ENCODE results near the gene HLF.

The HLF gene

DNA sequence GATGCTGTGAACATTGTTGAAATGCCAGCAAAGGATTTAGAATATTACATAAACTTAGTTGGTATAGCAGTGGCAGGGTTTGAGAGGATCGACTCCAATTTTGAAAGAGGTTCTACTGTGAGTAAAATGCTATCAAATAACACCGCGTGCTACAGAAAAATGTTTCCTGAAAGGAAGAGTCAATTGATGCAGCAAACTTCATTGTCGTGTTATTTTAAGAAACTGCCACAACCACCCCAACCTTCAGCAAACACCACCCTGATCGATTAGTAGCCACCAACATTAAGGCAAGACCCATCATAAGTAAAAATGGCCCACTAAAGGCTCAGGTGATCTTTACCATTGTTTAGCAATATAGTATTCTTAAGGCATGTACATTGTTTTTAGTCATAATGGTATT lies 27.3 kb downstream of the HLF start:
- DNase-seq: no peak

DNA sequence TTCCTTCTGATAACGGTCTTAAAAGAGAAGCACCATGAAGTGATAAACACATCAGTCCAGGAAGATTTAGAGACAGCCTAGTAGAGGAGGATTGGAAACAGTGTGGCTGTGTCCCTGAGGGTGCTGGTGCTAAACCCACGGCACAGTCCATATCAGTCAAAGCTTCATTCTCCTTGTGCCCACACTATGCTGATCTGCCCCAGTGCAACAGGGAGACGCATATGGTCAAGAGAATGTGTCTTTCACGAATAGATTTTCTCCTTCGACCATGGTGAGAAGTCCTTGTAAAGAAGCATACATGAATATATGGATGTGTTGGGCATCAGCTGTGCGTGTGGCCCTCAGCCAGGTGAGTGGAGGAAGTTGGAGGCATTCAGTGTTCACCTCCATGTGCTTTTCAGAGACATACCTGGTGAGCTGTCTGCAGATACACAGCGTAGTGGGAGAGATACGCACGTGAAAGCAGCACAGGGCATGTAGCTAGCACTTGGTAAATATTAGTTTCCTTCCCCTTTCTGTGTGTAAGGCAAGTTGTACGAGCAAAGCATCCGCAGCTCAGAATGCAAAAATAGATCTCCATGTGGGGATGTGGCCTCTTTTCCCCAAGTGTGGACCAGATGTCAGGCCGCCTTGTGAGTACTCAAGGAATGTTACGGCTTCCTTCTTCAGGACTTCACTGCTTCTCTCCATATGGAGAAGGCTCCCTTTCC lies 29.4 kb downstream of the HLF start:
- DNase-seq: no peak

DNA sequence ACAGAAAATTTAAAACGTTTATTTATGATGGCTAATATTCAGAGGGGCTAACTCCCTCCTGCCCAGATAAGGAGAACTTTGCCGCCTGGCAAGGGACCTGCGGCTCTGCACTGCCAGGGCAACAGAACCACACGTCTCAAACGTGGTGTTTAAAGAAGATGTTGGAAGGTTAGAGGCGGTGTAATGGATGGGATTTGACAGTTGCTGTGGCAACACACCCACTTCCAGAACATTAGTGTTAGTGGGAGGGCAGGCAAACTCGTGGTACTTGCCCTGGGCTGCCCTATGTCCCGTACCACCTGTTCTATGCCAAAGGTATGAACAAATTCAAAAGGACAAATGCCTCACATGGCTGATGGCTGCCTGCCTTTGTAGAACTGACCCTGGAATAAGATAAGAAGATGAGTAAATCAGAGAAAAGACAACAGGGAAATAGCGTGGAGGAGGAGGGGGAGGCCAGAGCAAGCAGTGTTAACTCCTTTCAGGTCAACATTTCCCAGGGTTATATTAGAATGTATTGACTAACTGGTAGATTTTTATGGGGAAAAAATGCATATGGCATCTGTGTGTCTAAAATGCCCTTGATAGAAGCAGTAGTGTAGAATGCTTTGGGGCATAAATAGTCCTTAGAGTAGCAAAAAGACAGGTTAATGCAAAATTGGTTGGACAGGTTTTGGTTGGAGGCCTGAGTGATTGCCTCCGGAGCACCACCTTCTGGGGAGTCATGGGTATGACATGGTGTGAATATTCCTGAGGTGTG lies 30.8 kb downstream of the HLF start:
- DNase-seq: peak; percentile 1

DNA sequence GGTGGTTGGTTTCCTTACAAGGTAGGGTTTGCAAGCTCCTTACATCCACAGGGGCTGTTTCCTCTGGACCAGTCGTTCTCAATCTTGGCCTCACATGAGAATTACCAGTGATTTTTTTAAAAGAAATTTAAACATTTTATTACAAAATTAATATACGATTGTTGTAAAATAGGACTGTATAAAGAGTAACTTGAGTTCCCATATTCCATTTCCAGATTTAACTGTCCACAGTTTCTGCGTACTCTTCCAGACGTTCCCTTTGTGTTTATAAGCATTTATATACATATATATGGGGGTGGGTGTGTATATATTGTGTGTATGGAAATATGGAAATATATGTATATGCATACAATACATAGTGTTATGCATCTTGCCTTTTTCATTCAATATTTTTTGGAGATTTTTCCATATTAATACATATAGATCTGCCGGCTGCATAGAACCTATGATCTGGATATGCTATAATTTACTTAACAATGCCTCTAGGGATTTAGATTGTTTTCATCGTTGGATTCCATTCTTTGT lies 31.5 kb downstream of the HLF start:
- DNase-seq: no peak

DNA sequence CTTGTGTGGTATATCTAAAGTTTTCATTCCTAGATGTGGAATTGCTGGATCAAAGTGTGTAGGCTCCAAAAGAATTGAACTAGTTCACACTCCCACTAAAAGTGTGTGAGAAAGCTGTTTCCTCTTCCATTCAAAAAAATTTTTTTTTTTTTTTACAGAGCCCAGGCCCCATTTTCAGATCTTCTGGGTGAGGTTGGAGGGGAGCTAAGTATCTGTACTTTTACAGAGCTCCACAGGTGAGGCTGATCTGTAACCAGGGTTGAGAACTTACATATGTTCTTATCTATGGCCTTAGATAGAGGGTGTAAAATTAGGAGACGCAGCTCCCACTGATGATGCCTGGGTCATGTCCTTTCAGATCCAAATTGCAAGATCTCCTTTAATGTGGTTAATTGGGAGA lies 31.9 kb downstream of the HLF start:
- DNase-seq: no peak

DNA sequence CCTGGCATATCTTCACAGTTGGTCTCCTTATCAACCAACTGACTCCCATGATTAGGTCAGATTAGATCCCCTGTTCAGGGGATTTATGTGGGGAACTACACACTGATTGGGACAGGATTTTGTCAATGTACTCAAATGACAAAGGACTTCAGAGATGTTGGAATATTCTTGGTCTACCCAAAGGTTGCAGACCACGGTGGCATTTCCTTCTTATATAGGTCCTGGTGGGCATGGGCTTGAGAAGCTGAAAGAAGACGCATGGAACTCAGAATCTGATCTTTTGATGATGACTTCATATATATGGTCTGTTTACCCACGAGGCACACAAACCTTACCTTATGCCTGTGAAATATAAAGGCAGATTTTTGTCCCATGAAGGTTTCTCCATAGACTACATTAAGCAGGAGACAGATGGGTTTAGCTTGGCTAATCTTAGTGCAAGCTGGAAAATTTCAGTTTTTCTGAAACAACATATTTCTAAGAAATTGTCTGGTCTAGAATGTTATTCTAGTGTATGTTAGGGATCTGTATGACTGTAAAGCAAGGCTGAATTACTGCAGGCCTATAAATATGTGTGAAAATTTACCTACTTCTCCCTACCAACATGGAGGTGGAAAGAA lies 33.5 kb downstream of the HLF start:
- DNase-seq: no peak

DNA sequence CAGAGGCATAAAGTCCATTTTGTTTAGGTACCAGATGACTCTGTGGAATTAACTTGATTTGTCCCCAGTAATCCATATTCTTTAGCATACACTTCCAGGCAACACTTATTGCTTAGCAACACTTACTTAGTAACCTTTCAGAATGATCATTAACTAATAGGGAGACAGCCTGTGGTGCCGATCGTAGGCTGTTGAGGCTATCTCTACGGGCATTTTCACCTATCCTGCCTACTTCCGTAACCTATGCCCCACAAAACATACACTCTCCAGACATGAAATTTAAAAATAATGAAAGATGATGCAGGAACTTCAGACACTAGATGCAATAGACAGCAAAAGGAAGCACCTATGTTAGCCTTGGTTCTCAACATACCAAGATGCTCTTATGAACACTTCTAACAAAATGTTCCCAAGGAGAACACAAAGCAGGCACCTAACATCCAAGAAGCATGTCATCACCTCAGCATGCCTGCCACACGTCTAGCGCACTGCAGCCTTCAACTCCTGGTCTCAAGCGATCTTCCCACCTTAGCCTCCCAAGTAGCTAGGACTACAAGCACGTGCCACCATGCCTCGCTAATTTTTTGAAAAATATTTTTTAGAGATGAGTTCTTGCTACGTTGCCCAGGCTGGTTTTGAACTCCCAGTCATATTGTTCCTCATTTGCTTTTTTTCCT lies 34.5 kb downstream of the HLF start:
- DNase-seq: no peak

DNA sequence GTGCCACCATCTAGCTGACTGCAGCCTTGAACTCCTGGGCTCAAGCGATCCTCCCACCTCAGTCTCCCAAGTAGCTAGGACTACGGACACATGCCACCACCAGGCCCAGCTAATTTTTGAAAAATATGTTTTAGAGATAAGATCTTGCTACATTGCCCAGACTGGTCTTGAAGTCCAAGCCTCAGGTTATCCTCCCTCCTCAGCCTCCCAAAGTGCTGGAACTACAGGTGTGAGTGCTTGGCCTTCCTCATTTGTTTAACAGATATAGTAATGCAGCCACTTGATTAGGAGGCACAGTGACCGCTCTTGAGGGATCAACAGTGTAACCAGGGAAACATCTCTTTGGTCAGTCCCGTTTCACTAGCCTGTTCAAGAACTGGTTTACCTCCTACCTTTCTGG lies 35.1 kb downstream of the HLF start:
- DNase-seq: no peak

DNA sequence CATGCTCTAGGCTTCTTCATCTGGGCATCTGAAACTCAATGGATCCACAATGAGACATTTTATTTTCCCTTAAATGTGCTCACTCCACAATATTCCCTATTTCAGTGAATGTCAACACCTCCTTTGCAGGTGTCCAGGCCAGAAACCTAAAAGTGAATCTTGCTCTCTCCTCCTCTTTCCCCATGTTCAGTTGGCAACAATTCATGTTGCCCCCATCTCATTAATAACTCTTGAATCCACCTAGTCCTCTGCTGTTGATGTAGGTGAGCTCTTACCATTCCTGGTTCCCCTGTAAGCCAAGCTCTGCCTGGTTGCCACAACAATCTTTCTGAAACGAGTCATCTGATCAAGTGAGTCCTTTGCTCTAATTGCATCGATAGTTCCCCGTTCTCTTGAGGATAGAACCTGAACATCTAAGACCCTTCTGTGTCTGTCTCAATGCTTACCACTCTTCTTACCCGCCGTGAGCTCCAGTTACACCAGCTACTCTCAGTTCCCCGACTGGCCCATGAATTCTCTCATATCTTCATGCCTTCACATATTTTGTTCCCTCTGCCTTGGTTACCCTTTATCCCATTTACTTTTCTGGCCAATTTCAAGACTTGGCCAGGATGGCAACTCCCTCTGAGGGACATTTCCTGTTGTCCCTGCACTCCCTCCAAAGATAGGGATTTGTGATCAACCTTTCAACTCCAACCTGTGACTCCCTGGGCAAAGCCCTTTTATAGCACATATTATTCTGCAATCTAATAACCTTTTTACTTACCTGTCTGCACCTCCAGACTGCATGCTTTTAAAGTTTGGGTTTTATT lies 35.9 kb downstream of the HLF start:
- no peak for DNase-seq

DNA sequence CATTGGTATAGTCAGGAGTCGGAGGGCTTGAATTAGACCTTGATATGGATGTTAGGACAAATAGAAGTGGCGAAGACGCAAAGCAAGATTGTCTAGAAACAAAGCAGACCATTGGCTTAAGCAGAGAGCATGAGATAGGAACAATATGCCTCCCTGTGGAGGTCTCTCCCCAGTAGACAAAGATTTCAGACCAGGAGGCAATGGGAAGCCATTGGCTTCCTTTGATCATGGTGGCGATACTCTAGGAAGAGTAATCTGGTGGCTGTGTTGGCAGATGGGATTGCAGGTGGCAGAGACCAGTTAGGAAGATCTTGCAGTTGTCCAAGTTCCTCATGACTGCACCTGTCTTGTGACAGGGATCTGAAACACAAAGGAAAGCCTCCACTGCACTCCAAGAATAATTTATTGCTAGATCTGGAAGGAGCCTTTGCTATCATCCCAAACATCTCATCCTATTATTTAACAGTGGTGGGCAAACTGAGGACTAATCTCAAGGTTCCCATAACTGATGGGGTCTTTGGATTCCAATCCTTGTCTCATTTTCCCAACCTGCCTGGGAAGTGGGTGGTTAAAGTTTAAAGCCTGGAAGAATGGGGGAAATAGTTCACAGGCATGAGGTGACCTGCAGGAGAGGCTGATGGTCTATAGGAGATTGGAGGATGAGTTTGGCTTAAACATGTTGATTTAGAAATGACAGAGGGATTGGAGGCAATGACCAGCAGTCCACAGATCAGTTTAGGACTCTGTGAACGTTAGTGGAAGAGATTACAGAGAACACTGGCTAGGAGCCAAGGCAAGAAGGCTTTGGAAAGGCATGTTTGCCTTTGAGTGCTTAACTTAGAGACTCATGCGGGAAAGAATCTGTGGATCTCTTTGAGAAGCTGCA lies 37.0 kb downstream of the HLF start:
- DNase-seq: no peak

DNA sequence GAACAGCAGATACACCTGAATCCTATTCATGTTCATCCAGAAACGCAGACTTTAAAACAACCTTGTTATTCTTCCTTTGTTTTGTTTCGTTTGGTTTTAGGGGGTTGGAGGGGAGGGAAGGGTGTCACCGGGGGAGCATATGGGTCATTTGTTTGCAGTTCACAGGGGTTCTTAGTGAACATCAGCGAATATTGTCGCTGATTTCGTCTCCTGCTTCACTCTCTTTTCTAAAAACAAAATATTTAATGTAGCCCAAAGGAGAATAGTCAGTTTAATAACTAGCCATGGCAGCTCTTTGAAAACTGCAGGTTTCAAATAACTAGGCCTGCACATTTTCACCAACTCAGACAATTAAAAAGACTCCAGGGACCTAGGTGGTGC lies 37.6 kb downstream of the HLF start:
- DNase-seq: no peak

DNA sequence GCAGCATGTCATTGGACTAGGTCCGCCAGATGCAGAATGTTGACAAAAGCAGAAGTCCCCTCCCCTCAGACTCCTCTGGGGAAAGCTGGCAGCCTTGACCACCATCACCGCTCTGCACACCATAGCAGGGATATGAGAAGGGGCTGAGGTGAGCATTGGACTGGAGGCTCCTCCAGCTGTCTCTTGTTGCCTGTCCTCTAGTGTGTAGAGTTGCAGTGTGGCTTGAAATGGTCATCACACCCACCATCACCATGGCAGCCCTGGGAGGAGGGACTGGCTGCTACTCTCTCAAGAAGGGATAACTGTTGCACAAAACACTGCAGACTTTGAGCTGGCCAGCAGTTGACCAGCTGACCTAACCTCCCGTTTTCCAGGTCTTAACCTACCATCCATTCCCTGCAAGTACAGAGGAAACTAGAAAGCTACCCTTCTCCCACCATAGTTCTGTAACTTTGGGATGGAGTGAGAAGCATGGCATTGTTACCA lies 38.3 kb downstream of the HLF start:
- DNase-seq: no peak

DNA sequence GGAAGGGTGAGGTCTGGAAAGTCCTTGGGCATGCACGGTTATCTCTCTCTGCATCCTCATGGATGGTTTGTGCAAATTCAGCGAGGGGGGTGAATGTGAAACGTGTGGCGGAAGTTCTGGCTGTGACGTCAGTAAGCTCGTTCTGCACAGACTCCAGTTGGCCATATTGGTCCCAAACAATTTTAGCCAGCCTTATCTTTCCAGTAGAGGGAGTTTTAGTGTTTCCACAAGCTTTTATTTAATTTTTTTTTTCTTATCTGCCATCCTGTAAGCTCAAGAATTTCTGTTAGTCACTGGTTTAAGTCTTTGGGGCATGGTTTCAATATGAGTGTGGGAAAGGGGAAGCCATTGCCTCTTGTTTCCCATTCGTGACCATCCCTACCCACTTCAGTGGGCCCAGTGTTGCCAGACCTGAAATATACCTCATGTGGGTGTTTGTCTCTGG lies 39.0 kb downstream of the HLF start:
- no peak for DNase-seq

DNA sequence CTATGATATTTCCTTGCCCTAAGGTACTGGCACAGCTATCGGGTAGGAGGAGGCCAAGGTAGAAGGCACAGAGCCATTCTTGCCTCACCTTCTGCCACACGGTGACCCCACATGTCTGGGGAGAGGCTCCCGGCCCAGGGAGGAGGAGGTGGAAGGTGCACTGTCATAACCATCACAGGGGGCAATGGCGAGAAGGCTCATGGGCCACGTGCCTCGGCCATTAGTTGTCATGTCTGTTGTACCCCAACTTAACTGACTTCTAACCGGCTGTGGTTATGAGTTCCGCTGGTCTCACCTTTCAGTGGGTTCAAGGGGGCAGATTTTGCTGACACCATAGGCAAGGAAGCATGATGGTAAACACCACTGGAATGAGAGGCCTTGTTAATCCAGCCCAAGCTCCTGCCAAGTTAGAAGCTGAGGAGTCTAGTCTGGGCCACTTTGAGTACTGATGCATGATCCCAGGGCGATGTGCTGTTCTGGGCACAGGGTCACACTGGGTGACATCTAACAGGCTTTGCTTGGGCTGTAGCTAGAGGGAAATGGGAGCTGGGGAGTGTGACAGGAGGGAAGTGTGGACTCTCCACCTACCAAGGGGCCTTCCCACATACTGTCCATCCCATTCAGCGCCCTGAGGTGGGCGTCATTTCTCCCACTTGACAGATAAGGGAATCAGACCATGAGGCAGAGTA lies 39.6 kb downstream of the HLF start:
- DNase-seq: no peak

DNA sequence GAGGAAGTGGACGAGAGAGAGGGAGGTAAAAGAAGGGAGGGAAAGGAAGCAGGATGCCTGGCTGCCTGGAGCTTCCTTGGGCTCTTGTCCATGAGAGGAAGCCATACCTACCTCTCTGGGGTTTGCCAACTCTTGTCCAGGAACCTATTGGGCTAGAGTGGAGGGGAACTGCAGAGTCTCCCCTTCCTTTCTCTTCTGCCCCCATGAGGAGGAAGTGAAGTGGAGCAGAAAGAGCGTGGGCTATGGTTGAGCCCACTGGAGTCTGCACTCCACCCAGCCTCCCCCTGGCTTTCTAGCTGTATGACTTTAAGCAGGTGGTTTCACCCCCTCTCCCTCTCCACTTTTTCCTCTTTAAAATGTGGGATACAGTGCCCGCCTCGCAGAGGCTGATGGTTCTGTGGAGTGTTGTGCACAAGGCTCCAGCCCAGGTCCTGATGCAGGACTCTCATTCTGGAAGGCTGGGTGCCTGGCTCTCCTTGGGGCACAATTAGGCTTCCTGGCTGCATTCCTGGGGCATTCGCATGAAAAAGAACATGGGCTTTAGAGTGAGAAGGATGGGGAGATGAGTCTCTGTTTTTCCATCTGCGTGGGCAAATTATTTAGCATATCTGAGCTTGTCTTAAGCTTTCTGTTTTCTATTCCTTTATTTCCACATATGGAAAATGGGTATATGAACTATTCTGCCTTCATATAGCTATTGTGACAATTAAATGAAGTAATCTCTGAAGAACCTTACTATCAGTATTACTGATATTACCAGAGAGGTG lies 40.7 kb downstream of the HLF start:
- DNase-seq: no peak

DNA sequence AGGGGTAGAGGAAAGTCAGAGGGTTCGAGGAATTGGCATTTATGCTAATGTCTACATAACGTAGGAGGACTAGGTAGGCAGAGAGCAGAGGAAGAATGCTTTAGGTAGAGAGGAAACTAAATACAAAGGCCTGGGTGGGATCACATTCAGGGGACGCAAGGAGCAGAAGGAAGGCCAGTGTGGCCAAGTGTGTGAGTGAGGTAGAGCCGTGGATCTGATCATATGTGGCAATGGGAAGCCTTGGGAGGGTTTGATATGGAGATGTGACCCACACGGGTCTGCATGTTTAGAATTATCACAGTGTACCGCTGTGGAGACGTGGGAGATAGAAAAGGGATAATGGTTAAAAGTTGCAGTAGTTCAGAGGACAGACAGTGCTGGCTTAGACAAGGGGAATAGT lies 43.1 kb downstream of the HLF start:
- DNase-seq: no peak

DNA sequence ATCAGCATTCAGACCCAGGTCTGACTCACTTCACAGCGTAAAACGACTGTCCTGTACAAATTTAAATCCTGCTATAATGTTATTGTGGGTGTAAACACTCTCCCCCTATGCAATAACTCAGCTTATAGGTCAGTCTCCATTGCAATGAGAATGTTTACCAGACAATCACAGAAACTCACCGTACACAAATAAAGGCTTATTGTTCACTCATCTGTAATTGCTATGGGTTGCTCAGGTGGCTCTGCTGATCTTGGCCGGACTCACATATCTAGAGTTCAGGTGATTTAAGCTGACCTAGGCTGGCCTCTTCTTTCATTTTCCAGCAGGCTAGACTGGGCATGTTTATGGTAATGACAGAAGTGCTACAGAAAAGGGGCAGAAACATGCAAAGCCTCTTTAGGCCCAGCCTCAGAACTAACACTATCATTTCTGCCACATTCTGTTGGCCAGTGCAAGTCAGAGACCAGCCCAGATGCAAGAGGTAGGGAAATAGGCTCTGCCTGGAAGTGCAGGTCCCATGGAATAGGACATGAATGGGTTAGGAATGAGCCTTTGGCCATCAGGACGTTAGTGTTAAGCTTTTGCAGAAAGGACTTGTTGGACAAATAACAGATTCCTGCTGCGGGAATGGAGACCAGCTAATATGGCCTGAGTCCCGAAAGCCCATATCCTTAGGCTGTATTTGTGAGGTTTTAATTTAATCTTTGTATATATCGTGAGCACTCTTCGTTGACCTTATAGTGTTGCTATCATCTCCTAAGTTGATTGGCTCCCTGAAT lies 44.0 kb downstream of the HLF start:
- no peak for DNase-seq

DNA sequence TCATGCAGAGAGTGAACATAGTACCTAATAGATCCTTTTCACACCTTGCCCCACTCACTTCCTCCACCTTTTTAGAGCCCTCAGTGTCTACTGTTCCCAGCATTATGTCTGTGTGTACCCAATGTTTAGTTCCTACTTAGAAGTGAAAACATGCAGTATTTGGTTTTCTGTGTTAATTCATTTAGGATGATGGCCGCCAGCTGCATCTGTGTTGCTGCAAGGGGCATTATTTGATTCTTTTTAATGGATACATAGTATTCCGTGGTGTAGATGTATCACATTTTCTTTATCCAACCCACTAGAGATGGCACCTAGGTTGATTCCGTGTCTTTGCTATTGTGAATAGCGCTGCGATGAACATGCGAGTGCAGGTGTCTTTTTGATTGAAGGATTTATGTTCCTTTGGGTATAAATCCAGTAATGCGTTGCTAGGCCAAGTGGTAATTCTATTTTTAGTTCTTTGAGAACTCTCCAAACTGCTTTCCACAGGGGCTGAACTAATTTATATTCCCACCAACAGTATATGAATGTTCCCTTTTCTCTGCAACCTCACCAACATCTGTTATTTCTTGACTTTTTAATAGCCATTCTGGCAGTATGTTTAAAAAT lies 47.1 kb downstream of the HLF start:
- no peak for DNase-seq

DNA sequence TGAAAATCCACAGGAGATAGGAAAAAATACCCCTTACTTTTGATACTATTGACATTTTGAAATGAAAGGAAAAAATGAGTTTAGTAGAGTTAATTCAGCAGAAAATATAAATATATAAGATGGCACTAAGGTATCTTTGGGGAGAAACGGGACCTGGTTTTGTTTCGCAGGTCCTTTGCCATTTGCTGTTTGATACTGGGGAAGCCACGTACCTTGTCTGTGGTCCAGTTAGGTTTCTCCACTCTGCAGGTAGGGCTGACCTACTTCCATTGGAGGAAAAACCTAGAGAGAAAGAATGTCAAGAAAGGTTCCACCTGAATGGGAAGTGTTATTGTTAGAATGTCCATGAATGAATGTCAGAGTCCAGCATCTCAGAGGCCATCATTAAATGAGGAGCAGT lies 48.1 kb downstream of the HLF start:
- no peak for DNase-seq

Measured in NCI-H1417 treated with DMSO at 0.1 percent for 48 hours (cell line).